PC-9 (cell line): Measurements from ENCODE around the gene RNASEH2A. TPM values are rescaled to one million over a fixed set of nuclear protein-coding genes. Genes with fewer than 3 reads are reported as not detected.

Experiments
- BruUV-seq: library from RNA; stranded (reverse); fragments of 400-500 nt; replicated peaks from 2 replicates; lab custom pipeline; 2021; lab: Mats Ljungman, UMichigan
- CTCF ChIA-PET: fragments of 300-600 bp; sonication (Branson Sonifier 250); formaldehyde crosslinking; loops from one replicate; lab custom pipeline; 2022; ENCODE audit warnings: antibody characterized with exemption; lab: Charles Lee
- POLR2A ChIA-PET: fragments of 300-600 bp; sonication (Branson Sonifier 250); formaldehyde crosslinking; loops from one replicate; lab custom pipeline; 2022; ENCODE audit warnings: antibody characterized with exemption; ENCODE audit not compliant: unreplicated experiment; lab: Charles Lee
- DNase-seq, 2 experiments: peaks; one replicate each; pipeline versions ENCODE4 v3.0.0 to v3.0.0-alpha.2; 2015 to 2022; ENCODE audit warnings: mixed read lengths in 1 of 2
- H2AFZ ChIP-seq: fragments of 200-600 bp; sonication (generic); 2 replicates; pipeline ENCODE4 v1.8.1; 2017; ENCODE audit warnings: antibody characterized with exemption
- H3F3A ChIP-seq: fragments of 200-600 bp; sonication (generic); 2 replicates; pipeline ENCODE4 v1.8.1; 2017; ENCODE audit warnings: antibody characterized with exemption, mild to moderate bottlenecking, low read depth; ENCODE audit not compliant: insufficient read depth
- H3K27ac ChIP-seq: fragments of 200-600 bp; sonication (generic); 2 replicates; pipeline ENCODE4 v1.6.1; 2016; ENCODE audit warnings: mixed run types
- H3K27me3 ChIP-seq: fragments of 200-600 bp; sonication (generic); 2 replicates; pipeline ENCODE4 v1.6.1; 2016; ENCODE audit warnings: low read depth, mixed run types; ENCODE audit not compliant: insufficient read depth
- H3K36me3 ChIP-seq: fragments of 200-600 bp; sonication (generic); 2 replicates; pipeline ENCODE4 v1.6.1; 2016; ENCODE audit warnings: low read depth, mixed run types
- H3K4me1 ChIP-seq: fragments of 200-600 bp; sonication (generic); replicated peaks from 2 replicates; pipeline ENCODE4 v1.6.1; 2016; ENCODE audit warnings: mixed run types; ENCODE audit not compliant: insufficient read depth
- H3K4me2 ChIP-seq: fragments of 200-600 bp; sonication (generic); 2 replicates; pipeline ENCODE4 v1.6.1; 2017; ENCODE audit warnings: mixed run types
- H3K4me3 ChIP-seq: fragments of 200-600 bp; sonication (generic); 2 replicates; pipeline ENCODE4 v1.6.1; 2016; ENCODE audit warnings: mixed run types
- H3K79me2 ChIP-seq: fragments of 200-600 bp; sonication (generic); 2 replicates; pipeline ENCODE4 v1.6.1; 2017; ENCODE audit warnings: low read depth, mixed run types
- H3K9me2 ChIP-seq: fragments of 200-600 bp; sonication (generic); 2 replicates; pipeline ENCODE4 v1.8.1; 2017; ENCODE audit warnings: mild to moderate bottlenecking; ENCODE audit not compliant: insufficient read depth
- H3K9me3 ChIP-seq: fragments of 200-600 bp; sonication (generic); 2 replicates; pipeline ENCODE4 v1.8.1; 2016; ENCODE audit warnings: low read depth; ENCODE audit not compliant: insufficient read depth
- H4K20me1 ChIP-seq: fragments of 200-600 bp; sonication (generic); 2 replicates; pipeline ENCODE4 v1.8.1; 2017; ENCODE audit not compliant: insufficient read depth
- EZH2 ChIP-seq: fragments of 200-600 bp; sonication (generic); IDR thresholded peaks from 2 replicates; pipeline ENCODE4 v1.8.0; 2017; ENCODE audit warnings: antibody characterized with exemption, low read depth
- intact Hi-C: fragments of 100-400 bp; cut with micrococcal nuclease; formaldehyde crosslinking; loops from one replicate; pipeline ENCODE4 v1.10.0; 2022; ENCODE audit not compliant: unreplicated experiment
- total RNA-seq: library from RNA; stranded (reverse); gene quantifications from 2 replicates; pipeline ENCODE4 v1.2.3, GENCODE V29; 2021
- TF ChIP-seq, protein P1 (sequence below): fragments of 200-600 bp; sonication (generic); conservative IDR thresholded peaks from 2 replicates; pipeline ENCODE4 v1.6.1; 2017; ENCODE audit warnings: mixed run types, antibody characterized with exemption, mild to moderate bottlenecking, moderate library complexity

The RNASEH2A gene
- total RNA-seq, 1 experiment from 2014 or later: 38.6 TPM

DNA sequence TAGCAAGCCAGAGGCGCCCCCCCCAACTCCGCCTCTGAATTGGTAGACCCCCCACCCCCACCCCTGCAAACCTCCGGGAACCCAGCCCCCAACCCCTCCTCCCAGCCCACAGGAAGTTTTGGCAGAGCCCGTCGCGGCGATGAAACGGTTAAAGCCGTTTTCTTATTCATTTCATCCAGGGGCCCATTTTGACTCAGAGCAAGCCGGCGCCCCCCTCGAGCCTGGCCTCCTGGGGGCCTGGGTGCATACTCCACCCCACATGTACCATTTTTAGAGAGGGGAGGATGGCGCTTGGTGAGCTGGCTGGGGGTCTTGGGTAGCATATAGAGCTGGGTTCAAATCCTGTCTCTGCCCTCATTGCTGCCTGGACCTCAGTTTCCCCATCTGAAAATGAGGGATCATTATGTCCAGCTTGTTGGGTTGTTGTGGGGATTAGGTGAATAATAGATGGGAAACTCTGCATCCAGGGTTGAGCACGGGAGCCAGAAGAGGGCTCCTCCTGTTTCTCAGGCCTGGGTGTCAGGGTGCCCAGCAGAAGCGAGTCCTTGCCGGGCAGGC, 23.0 kb upstream of the RNASEH2A start:
- ChIA-PET POLR2A (interaction anchor here (1.5 kb wide), 1 partner anchor 8 kb away, joined by 19 read pairs; the partner anchor contains the start of gene JUNB), CTCF (interaction anchor here (0.8 kb wide), 1 partner anchor 8 kb away, joined by 3 read pairs; the partner anchor contains the start of gene JUNB)
- Histone ChIP-seq H3K27me3 (no peaks in the 10 kb centered on the region), H3K79me2 (peaks cover 48% of the 10 kb centered on the region), H3K4me2 (peak overlapping the region; percentile 91), H3K4me1 (peaks cover 83% of the 10 kb centered on the region), H4K20me1 (no peaks in the 10 kb centered on the region), H3K4me3 (peak overlapping the region; percentile 65), H3K36me3 (no peaks in the 10 kb centered on the region), H3K27ac (peak overlapping the region; percentile 86), H3F3A (peaks cover 79% of the 10 kb centered on the region), H2AFZ (no peak overlapping the region), H3K9me3 (no peaks in the 10 kb centered on the region), H3K9me2 (no peaks in the 10 kb centered on the region)
- intact Hi-C loops: loop anchor here (10.0 kb wide), 1 partner anchor 1061 kb away; no protein-coding TSS in a partner anchor
- TSS peak; percentile 8 for BruUV-seq
- peak in 1 of 2 experiments; percentile 33 for DNase-seq
- TF ChIP-seq, protein P1, sequence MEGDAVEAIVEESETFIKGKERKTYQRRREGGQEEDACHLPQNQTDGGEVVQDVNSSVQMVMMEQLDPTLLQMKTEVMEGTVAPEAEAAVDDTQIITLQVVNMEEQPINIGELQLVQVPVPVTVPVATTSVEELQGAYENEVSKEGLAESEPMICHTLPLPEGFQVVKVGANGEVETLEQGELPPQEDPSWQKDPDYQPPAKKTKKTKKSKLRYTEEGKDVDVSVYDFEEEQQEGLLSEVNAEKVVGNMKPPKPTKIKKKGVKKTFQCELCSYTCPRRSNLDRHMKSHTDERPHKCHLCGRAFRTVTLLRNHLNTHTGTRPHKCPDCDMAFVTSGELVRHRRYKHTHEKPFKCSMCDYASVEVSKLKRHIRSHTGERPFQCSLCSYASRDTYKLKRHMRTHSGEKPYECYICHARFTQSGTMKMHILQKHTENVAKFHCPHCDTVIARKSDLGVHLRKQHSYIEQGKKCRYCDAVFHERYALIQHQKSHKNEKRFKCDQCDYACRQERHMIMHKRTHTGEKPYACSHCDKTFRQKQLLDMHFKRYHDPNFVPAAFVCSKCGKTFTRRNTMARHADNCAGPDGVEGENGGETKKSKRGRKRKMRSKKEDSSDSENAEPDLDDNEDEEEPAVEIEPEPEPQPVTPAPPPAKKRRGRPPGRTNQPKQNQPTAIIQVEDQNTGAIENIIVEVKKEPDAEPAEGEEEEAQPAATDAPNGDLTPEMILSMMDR: no peak
- no peak for TF ChIP-seq EZH2

DNA sequence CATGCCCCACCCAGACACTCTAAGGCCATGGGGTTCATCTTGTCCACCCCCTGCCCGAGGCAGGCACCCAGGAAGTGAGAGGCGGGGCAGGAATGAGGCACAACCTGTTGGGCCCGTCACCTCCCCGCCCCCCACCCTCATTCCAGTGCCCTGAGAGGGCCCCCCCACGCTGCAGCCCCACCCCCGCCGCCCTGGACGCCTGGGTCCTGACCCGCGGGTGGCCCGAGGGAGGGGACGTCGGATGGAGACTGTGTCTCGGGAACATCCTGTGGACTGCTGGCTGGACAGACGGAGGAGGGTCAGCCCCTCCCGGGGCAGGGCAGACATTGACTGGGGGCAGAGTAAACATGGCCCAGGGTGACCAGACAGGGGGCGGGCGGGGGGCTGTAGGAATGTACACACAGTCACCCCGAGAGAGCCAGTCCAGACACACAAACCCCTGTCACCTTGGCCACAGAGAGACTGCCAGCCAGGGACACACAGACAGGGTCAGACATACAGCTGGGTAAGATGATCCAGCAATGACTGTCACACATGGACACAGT, 22.5 kb upstream of the RNASEH2A start:
- Histone ChIP-seq H3K4me2 (peak overlapping the region; percentile 91), H3K9me3 (no peaks in the 10 kb centered on the region), H3F3A (peaks cover 79% of the 10 kb centered on the region), H3K27ac (peak overlapping the region; percentile 86), H3K4me3 (peak overlapping the region; percentile 65; the same call in 1 of the 2 replicates), H3K36me3 (no peaks in the 10 kb centered on the region), H3K79me2 (peaks cover 47% of the 10 kb centered on the region), H3K27me3 (no peaks in the 10 kb centered on the region), H4K20me1 (no peaks in the 10 kb centered on the region), H3K9me2 (no peaks in the 10 kb centered on the region), H3K4me1 (peaks cover 85% of the 10 kb centered on the region), H2AFZ (no peak overlapping the region)
- CTCF ChIA-PET: no interaction called here
- POLR2A ChIA-PET: interaction anchor here (0.5 kb wide), 1 partner anchor 88 kb away, joined by 3 read pairs; no protein-coding TSS in a partner anchor
- TF ChIP-seq EZH2: no peak
- TF ChIP-seq, protein P1: no peak
- no TSS peak for BruUV-seq
- DNase-seq: peak; percentile 94
- intact Hi-C loops: loop anchor here (10.0 kb wide), 1 partner anchor 1061 kb away; no protein-coding TSS in a partner anchor

DNA sequence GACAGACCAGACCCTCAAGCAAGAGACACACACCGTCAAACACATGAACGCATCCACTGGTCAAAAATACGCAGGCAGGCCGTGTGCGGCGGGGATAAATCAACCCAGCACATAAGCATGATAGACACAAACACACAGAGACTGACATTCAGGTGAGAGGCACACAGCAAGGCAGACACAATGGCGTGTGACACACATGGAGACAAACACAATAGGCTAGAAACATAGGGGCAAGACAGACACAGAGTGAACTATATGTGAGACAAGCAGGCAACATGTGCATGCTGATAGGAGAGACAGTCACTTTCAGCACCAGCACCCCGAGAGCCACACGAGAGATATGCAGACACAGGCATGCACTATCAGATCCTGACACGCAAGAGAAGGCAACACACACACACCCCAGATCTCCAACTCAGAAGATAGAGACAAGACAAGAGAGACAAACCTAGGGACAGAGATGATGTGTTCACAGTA, 22.0 kb upstream of the RNASEH2A start:
- Histone ChIP-seq H3K9me2 (no peaks in the 10 kb centered on the region), H3K4me1 (peaks cover 83% of the 10 kb centered on the region), H3K4me2 (peak overlapping the region; percentile 91), H3K79me2 (peaks cover 41% of the 10 kb centered on the region), H3K27ac (peak overlapping the region; percentile 86), H2AFZ (no peak overlapping the region), H3K36me3 (no peaks in the 10 kb centered on the region), H3K9me3 (no peaks in the 10 kb centered on the region), H3F3A (peaks cover 78% of the 10 kb centered on the region), H3K27me3 (no peaks in the 10 kb centered on the region), H4K20me1 (no peaks in the 10 kb centered on the region), H3K4me3 (peak overlapping the region; percentile 1; the same call in 1 of the 2 replicates)
- no TSS peak for BruUV-seq
- intact Hi-C loops: loop anchor here (10.0 kb wide), 1 partner anchor 1060 kb away; no protein-coding TSS in a partner anchor
- TF ChIP-seq EZH2: no peak
- peak in 1 of 2 experiments; percentile 33 for DNase-seq
- ChIA-PET POLR2A (interaction anchor here (0.5 kb wide), 1 partner anchor 88 kb away, joined by 3 read pairs; no protein-coding TSS in a partner anchor), CTCF (no interaction called here)
